22Rv1 (cell line): Measurements from ENCODE around the gene PIK3R1.

Experiments used
- H3K27ac ChIP-seq: fragments of 450-650 bp; 2 replicates; pipeline ENCODE4 v1.5.1; 2017
- ZFX ChIP-seq: fragments of 450-650 bp; IDR thresholded peaks from 2 replicates; pipeline ENCODE4 v1.6.1; 2017; ENCODE audit warnings: antibody characterized with exemption, borderline replicate concordance
- TF ChIP-seq, protein P1 (sequence below): fragments of 450-650 bp; IDR thresholded peaks from 2 replicates; pipeline ENCODE4 v1.5.1; 2017; ENCODE audit warnings: mild to moderate bottlenecking

PIK3R1 gene

DNA sequence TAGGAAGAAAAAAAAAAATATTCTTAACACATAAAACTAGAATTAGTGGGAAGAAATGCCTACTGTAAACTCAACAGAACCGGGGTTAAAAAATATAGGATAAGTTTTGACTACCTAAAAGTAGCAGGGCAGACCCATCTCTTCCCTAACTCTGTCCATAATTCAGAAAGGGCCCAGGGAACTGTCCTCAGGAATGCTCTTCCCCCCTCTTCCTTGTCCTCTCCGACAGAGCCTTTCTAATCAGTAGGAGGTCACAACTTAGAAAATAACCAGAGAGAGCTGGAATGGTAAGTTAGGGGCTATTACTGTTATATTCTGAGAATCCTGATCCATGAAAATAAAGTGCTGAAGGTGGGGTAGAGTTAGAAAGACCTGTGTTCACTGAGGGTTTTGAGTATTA, 22.2 kb downstream of the PIK3R1 start:
- H3K27ac ChIP-seq: no peak overlapping the region
- TF ChIP-seq, protein P1, sequence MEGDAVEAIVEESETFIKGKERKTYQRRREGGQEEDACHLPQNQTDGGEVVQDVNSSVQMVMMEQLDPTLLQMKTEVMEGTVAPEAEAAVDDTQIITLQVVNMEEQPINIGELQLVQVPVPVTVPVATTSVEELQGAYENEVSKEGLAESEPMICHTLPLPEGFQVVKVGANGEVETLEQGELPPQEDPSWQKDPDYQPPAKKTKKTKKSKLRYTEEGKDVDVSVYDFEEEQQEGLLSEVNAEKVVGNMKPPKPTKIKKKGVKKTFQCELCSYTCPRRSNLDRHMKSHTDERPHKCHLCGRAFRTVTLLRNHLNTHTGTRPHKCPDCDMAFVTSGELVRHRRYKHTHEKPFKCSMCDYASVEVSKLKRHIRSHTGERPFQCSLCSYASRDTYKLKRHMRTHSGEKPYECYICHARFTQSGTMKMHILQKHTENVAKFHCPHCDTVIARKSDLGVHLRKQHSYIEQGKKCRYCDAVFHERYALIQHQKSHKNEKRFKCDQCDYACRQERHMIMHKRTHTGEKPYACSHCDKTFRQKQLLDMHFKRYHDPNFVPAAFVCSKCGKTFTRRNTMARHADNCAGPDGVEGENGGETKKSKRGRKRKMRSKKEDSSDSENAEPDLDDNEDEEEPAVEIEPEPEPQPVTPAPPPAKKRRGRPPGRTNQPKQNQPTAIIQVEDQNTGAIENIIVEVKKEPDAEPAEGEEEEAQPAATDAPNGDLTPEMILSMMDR: no peak
- no peak for TF ChIP-seq ZFX

DNA sequence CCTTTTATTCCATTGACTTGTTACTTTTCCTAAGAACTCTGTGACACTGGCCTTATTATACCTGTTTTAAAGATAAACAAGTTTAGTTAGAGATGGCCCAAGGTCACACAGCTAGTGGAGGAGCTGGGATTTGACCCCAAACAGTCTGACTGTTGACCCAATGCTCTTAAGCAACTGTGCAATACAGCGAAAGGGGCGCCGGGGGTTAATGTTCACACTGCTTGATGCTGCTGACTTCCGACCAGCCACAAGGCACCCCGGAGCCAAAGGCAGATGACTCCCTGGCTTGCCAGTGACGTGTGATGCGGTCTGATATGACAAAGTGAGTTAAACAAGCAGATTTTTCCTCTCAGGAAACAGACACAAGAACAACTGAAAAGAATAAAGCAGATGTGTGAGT, 23.9 kb downstream of the PIK3R1 start:
- H3K27ac ChIP-seq: no peak overlapping the region
- TF ChIP-seq, protein P1: no peak
- TF ChIP-seq ZFX: no peak

DNA sequence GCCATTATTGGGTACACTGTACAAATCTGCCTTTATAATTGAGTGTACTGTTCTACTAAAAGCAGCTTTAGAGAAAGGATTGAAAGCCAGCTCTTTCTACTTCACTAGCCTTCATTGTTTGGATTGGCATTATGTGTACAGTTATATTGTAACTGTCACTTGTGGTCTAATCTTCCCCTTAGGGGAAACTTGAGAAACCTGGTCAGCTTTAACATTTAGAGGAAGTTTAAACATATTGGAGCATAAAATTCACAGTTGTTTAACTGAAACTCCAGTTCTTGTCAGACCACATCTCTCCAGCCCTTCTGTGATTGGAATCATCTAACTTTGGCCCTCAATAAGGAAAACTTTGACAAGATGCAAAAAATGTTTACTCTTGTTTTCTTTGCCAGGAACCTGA, 24.6 kb downstream of the PIK3R1 start:
- no peak overlapping the region for H3K27ac ChIP-seq
- no peak for TF ChIP-seq ZFX
- TF ChIP-seq, protein P1: no peak

DNA sequence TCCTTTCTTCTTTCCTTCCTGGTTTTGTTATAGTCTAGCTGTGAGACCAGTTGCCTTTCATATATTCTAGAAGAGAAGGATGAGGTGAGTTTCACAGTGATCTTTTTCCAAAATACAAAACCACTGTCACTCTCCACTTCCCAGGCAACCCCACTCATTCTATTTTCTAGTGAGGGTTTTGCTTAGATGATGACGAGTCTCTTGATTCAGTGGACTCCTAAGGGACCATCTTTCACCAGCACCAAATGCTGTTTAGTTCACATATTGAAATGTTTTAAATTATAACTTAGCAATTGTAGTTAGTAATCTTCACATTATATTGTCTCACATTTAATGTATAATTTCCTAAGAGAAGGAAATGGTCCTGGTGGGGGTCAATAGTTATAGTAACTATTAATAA, 25.2 kb downstream of the PIK3R1 start:
- TF ChIP-seq, protein P1: no peak
- TF ChIP-seq ZFX: no peak
- H3K27ac ChIP-seq: no peak overlapping the region

DNA sequence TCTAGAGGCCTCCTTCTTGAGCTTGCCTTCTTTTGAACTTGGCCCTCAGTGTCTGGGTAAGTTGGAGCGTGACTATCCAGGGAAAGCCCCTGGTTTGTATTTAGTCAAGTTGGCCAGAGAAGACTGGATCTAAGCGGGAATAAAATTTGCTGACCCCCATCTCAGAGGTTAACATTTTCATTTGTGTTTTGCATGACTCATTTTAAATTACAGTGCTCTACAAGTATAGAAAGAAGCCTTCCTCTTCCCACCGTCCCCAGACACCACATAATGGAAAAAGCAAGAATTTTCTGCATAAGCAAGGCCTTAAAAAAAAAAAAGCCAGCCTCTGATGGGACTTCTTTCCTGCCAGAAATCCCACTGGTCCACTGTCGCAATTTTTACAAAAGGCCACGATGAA, 27.2 kb downstream of the PIK3R1 start:
- TF ChIP-seq, protein P1: no peak
- no peak for TF ChIP-seq ZFX
- H3K27ac ChIP-seq: no peak overlapping the region

DNA sequence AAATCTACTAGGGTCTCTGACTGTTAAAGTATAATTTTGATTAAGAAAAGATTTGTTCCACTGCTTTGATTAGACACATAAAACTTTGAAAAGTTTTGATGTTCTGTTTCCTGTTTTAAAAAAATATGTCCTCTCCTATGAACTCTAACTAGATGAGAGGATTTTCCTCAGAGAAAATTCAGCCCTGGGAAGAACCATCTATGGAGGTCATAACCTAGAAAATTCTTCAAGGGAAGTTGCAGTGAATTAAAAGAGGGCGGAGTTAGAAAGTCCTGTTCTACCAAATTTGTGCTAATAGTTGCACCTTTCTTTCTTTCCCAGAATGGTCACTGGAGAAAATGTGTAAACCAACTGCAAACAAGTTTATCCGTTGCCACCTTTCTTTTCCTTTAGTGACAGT, 27.7 kb downstream of the PIK3R1 start:
- H3K27ac ChIP-seq: no peak overlapping the region
- no peak for TF ChIP-seq ZFX
- TF ChIP-seq, protein P1: no peak

DNA sequence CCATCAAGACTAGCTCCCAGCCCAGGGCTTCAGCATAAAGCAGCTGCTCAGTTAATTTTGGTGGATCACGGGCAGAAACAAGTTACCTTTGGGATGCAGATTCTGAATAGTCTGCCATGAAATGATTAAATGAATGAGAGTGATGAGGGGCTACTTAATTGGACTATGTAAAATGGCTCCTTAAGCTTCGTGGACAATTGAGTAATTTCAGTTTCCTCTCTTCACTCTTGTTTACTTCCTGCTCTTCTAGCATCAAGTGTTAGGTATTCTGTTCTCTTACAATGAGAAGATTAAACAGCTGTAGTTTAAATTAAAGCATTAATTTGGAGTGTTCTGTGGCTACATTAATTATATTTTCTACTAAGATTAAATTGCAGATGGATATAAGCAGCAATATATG, 28.1 kb downstream of the PIK3R1 start:
- H3K27ac ChIP-seq: no peak overlapping the region
- no peak for TF ChIP-seq ZFX
- TF ChIP-seq, protein P1: no peak
